Panc1 (cell line): ENCODE measurements around the gene MAPK8IP2. TPM values are rescaled to one million over a fixed set of nuclear protein-coding genes. Genes with fewer than 3 reads are reported as not detected.

Experiments used
- ATAC-seq: fragments of 200-7000 bp; cut with Tn5 transposase; 2 replicates; pipeline ENCODE4 v1.9.1; 2020; ENCODE audit warnings: mild to moderate bottlenecking, moderate library complexity
- BruUV-seq: library from RNA; stranded (reverse); fragments of 400-500 nt; replicated peaks from 2 replicates; lab custom pipeline; 2021; lab: Mats Ljungman, UMichigan
- CTCF ChIA-PET: fragments of 300-600 bp; sonication (Branson Sonifier 250); formaldehyde crosslinking; loops from one replicate; lab custom pipeline; 2022; ENCODE audit warnings: antibody characterized with exemption; lab: Charles Lee
- POLR2A ChIA-PET: fragments of 300-600 bp; sonication (Branson Sonifier 250); formaldehyde crosslinking; loops from one replicate; lab custom pipeline; 2022; ENCODE audit warnings: antibody characterized with exemption; lab: Charles Lee
- DNase-seq: peaks from one replicate; pipeline ENCODE4 v3.0.0-alpha.2; 2010; ENCODE audit warnings: low read depth, low spot score
- H3K27ac ChIP-seq: 2 replicates; pipeline ENCODE4 v1.5.1; 2011; ENCODE audit warnings: mild to moderate bottlenecking, low read length, inconsistent platforms
- H3K27me3 ChIP-seq: fragments of 200-500 bp; sonication (Bioruptor generic); 2 replicates; pipeline ENCODE4 v1.6.0; 2014; ENCODE audit warnings: low read length, inconsistent platforms; ENCODE audit not compliant: control insufficient read depth, insufficient read depth
- H3K36me3 ChIP-seq: fragments of 200-500 bp; sonication (Bioruptor generic); 2 replicates; pipeline ENCODE4 v1.5.1; 2014; ENCODE audit warnings: inconsistent platforms, mild to moderate bottlenecking, low read length, moderate library complexity; ENCODE audit not compliant: control insufficient read depth, insufficient read depth
- H3K4me1 ChIP-seq: 2 replicates; pipeline ENCODE4 v1.5.1; 2011; ENCODE audit warnings: inconsistent platforms, mild to moderate bottlenecking, low read length, moderate library complexity; ENCODE audit not compliant: control insufficient read depth, insufficient read depth
- H3K4me3 ChIP-seq, 2 experiments: 2 replicates each; pipeline ENCODE4 v1.5.1; 2011 to 2012; ENCODE audit warnings: low read depth in 2 of 2, low read length in 2 of 2, mild to moderate bottlenecking in 2 of 2, inconsistent platforms in 1 of 2, moderate library complexity in 1 of 2
- H3K9me3 ChIP-seq: fragments of 200-500 bp; sonication (Bioruptor generic); 2 replicates; pipeline ENCODE4 v1.5.1; 2014; ENCODE audit warnings: low read depth, mild to moderate bottlenecking, inconsistent platforms, low read length, moderate library complexity; ENCODE audit not compliant: control insufficient read depth, insufficient read depth
- CTCF ChIP-seq: fragments of 450-650 bp; IDR thresholded peaks from 2 replicates; pipeline ENCODE4 v1.5.1; 2017; ENCODE audit warnings: mild to moderate bottlenecking
- POLR2AphosphoS5 ChIP-seq: IDR thresholded peaks from 2 replicates; pipeline ENCODE4 v1.6.1; 2012; ENCODE audit warnings: mild to moderate bottlenecking, low read depth, low read length, moderate library complexity
- REST ChIP-seq, 2 experiments: IDR thresholded peaks; 2 replicates each; pipeline ENCODE4 v1.6.1; 2011 to 2012; ENCODE audit warnings: low read depth in 2 of 2, control low read depth in 1 of 2, low read length in 1 of 2, mild to moderate bottlenecking in 1 of 2, moderate library complexity in 1 of 2; ENCODE audit not compliant: insufficient read depth in 1 of 2
- SIN3A ChIP-seq: IDR thresholded peaks from 2 replicates; pipeline ENCODE4 v1.6.1; 2012; ENCODE audit warnings: low read depth, mild to moderate bottlenecking, low read length, moderate library complexity, borderline replicate concordance; ENCODE audit not compliant: insufficient read depth
- TCF7L2 ChIP-seq: IDR thresholded peaks from 2 replicates; pipeline ENCODE4 v1.6.1; 2011; ENCODE audit warnings: mild to moderate bottlenecking, low read depth, low read length, inconsistent platforms
- in situ Hi-C: cut with HindIII; loops from 2 replicates; pipeline ENCODE4 v1.10.0; 2016; ENCODE audit warnings: low sequenced_read_pairs, low pct_unique_long_range_greater_than_20kb
- intact Hi-C: fragments of 100-400 bp; cut with micrococcal nuclease; formaldehyde crosslinking; loops from one replicate; pipeline ENCODE4 v1.10.0; 2022; ENCODE audit not compliant: unreplicated experiment
- total RNA-seq: library from RNA; stranded (reverse); gene quantifications from one replicate; pipeline ENCODE4 v1.2.1, GENCODE V29; 2021; ENCODE audit not compliant: unreplicated experiment

Gene MAPK8IP2
- total RNA-seq, 1 experiment from 2014 or later = 38.4 TPM

GRCh38 chr22:50605002-50605612 is 4.5 kb downstream of the MAPK8IP2 start:
- ATAC-seq (no peak), DNase-seq (no peak)
- ChIA-PET POLR2A (no interaction called here), CTCF (interaction anchor here (0.9 kb wide), 1 partner anchor 97 kb away, joined by 4 read pairs; the partner anchor contains the start of gene LMF2)
- no peaks in the 10 kb centered on the region for H3K9me3 ChIP-seq
- H3K4me3 ChIP-seq = no peak overlapping the region
- TF ChIP-seq SIN3A = no peak
- no peak for TF ChIP-seq REST (IDR thresholded peaks at IDR 0.05; ENCODE audit: insufficient read depth in 1 of 2, low read depth in 2 of 2, low read length in 1 of 2)
- no peak for TF ChIP-seq POLR2AphosphoS5
- TF ChIP-seq TCF7L2 = no peak
- no peak for TF ChIP-seq CTCF
- intact Hi-C loops = no loop called here
- in situ Hi-C loops = no loop called here
- H3K27me3 ChIP-seq = no peaks in the 10 kb centered on the region
- no TSS peak for BruUV-seq
- H3K27ac ChIP-seq = no peak overlapping the region
- H3K4me1 ChIP-seq = peaks cover 3% of the 10 kb centered on the region; the same call in 1 of the 2 replicates
- no peaks in the 10 kb centered on the region for H3K36me3 ChIP-seq

- intact Hi-C loops (no loop called here), in situ Hi-C loops (no loop called here)
- no TSS peak for BruUV-seq
- no peak for TF ChIP-seq CTCF
- no peak for TF ChIP-seq POLR2AphosphoS5
- no peak for TF ChIP-seq TCF7L2
- no peak for TF ChIP-seq SIN3A
- TF ChIP-seq REST (IDR thresholded peaks at IDR 0.05; ENCODE audit: insufficient read depth in 1 of 2, low read depth in 2 of 2, low read length in 1 of 2) = no peak
- H3K9me3 ChIP-seq = no peaks in the 10 kb centered on the region
- no peaks in the 10 kb centered on the region for H3K27me3 ChIP-seq
- DNase-seq = no peak
- peaks cover 3% of the 10 kb centered on the region; the same call in 1 of the 2 replicates for H3K4me1 ChIP-seq
- ChIA-PET POLR2A (interaction anchor here (0.5 kb wide), 1 partner anchor 14 kb away, joined by 3 read pairs; no protein-coding TSS in a partner anchor), CTCF (no interaction called here)
- no peak for ATAC-seq
- H3K4me3 ChIP-seq = no peak overlapping the region
- no peak overlapping the region for H3K27ac ChIP-seq
- no peaks in the 10 kb centered on the region for H3K36me3 ChIP-seq
These were observed 5.1 kb downstream of the MAPK8IP2 start for GRCh38 chr22:50605613-50606074.
